Endothelial cell of umbilical vein (primary cell): ENCODE data around the gene RFC3. TPM values are rescaled to one million over a fixed set of nuclear protein-coding genes. Genes with fewer than 3 reads are reported as not detected.

ENCODE experiments used
- BruUV-seq: library from RNA; stranded (reverse); fragments of 400-500 nt; replicated peaks from 2 replicates; lab custom pipeline; 2021; lab: Mats Ljungman, UMichigan
- CTCF ChIA-PET: fragments of 300-600, 350-600 bp; sonication (Branson Sonifier 250); formaldehyde crosslinking; loops from one replicate; lab custom pipeline; 2021; ENCODE audit warnings: antibody characterized with exemption, inconsistent platforms; lab: Charles Lee
- POLR2A ChIA-PET: fragments of 300-600, 350-600 bp; sonication (Branson Sonifier 250); formaldehyde crosslinking; loops from one replicate; lab custom pipeline; 2021; ENCODE audit warnings: antibody characterized with exemption, inconsistent platforms; lab: Charles Lee
- DNase-seq: peaks from one replicate; pipeline ENCODE4 v3.0.0-alpha.2; 2011; ENCODE audit warnings: low read depth, low spot score
- FAIRE-seq: peaks from 2 replicates; lab custom pipeline; 2011; peaks lifted over from hg19 to GRCh38; lab: Jason Lieb, UNC
- H2AFZ ChIP-seq: 2 replicates; pipeline ENCODE4 v1.6.0; 2012; ENCODE audit warnings: low read depth, low read length, control low read depth, inconsistent platforms
- H3K27ac ChIP-seq: 2 replicates; pipeline ENCODE4 v1.5.1; 2011; ENCODE audit warnings: low read depth, mild to moderate bottlenecking, control low read depth, low read length, moderate library complexity; ENCODE audit not compliant: insufficient read depth
- H3K27me3 ChIP-seq, 2 experiments: 2 replicates each; pipeline versions ENCODE4 v1.6.0 to v1.6.1; 2011; ENCODE audit warnings: low read length in 2 of 2, mixed read lengths in 1 of 2; ENCODE audit not compliant: control insufficient read depth in 2 of 2, insufficient read depth in 2 of 2
- H3K36me3 ChIP-seq, 2 experiments: 2 replicates in 1 of 2; 3 replicates in 1 of 2; pipeline ENCODE4 v1.5.1; 2011; ENCODE audit warnings: low read length in 2 of 2, mild to moderate bottlenecking in 1 of 2, moderate library complexity in 1 of 2; ENCODE audit not compliant: control insufficient read depth in 2 of 2, insufficient read depth in 2 of 2; ENCODE audit errors: extremely low read depth in 1 of 2
- H3K4me1 ChIP-seq: 3 replicates; pipeline ENCODE4 v1.5.1; 2011; ENCODE audit warnings: mild to moderate bottlenecking, low read length; ENCODE audit not compliant: control insufficient read depth, insufficient read depth; ENCODE audit errors: extremely low read depth
- H3K4me2 ChIP-seq: 2 replicates; pipeline ENCODE4 v1.6.1; 2011; ENCODE audit warnings: low read length, control low read depth, mixed read lengths; ENCODE audit not compliant: insufficient read depth
- H3K4me3 ChIP-seq, 3 experiments: fragments of 200-600 bp in 1 of 3; sonication (generic), shearing (Covaris generic) in 1 of 3; replicated peaks in 1 of 3; 2 replicates each; pipeline ENCODE4 v1.5.1; 2011 to 2016; ENCODE audit warnings: control low read depth in 3 of 3, low read length in 3 of 3, mild to moderate bottlenecking in 2 of 3, inconsistent platforms in 1 of 3, low read depth in 1 of 3, moderate library complexity in 1 of 3; ENCODE audit not compliant: insufficient read depth in 1 of 3
- H3K79me2 ChIP-seq: 2 replicates; pipeline ENCODE4 v1.6.0; 2012; ENCODE audit warnings: low read length, inconsistent platforms; ENCODE audit not compliant: control insufficient read depth, insufficient read depth
- H3K9ac ChIP-seq: replicated peaks from 2 replicates; pipeline ENCODE3; 2011; ENCODE audit warnings: low read length, control low read depth; ENCODE audit not compliant: insufficient read depth; ENCODE audit errors: extremely low read depth
- H3K9me1 ChIP-seq: replicated peaks from 3 replicates; pipeline ENCODE4 v1.6.0; 2011; ENCODE audit warnings: mild to moderate bottlenecking, low read length; ENCODE audit not compliant: control insufficient read depth, insufficient read depth; ENCODE audit errors: extremely low read depth
- H3K9me3 ChIP-seq: replicated peaks from 2 replicates; pipeline ENCODE4 v1.5.1; 2012; ENCODE audit warnings: low read length, inconsistent platforms; ENCODE audit not compliant: control insufficient read depth, insufficient read depth
- H4K20me1 ChIP-seq: replicated peaks from 2 replicates; pipeline ENCODE3; 2011; ENCODE audit warnings: mild to moderate bottlenecking, low read length; ENCODE audit not compliant: control insufficient read depth, insufficient read depth; ENCODE audit errors: extremely low read depth
- CTCF ChIP-seq, 2 donors: IDR thresholded peaks; 1 replicate in 1 of 2; 2 replicates in 1 of 2; pipeline ENCODE4 v1.5.1; 2011; ENCODE audit warnings: low read length in 2 of 2, mild to moderate bottlenecking in 2 of 2, moderate library complexity in 2 of 2, control low read depth in 1 of 2, inconsistent platforms in 1 of 2, low read depth in 1 of 2; ENCODE audit not compliant: insufficient read depth in 1 of 2; ENCODE audit errors: extremely low read depth in 1 of 2
- EZH2 ChIP-seq: IDR thresholded peaks from 2 replicates; pipeline ENCODE4 v1.6.1; 2012; ENCODE audit warnings: borderline replicate concordance, low read depth, mild to moderate bottlenecking, moderate library complexity, low read length, inconsistent platforms; ENCODE audit not compliant: severe bottlenecking
- FOS ChIP-seq: IDR thresholded peaks from 2 replicates; pipeline ENCODE4 v1.6.1; 2011; ENCODE audit warnings: mild to moderate bottlenecking, low read length, moderate library complexity, borderline replicate concordance; ENCODE audit not compliant: insufficient read depth
- GATA2 ChIP-seq: IDR thresholded peaks from 2 replicates; pipeline ENCODE4 v1.7.0; 2011; ENCODE audit warnings: low read depth, mild to moderate bottlenecking, moderate library complexity, mixed read lengths, low read length; ENCODE audit not compliant: insufficient read length, insufficient read depth
- JUN ChIP-seq: IDR thresholded peaks from 2 replicates; pipeline ENCODE4 v1.6.1; 2011; ENCODE audit warnings: borderline replicate concordance, low read depth; ENCODE audit not compliant: insufficient read length, insufficient read depth
- MYC ChIP-seq: IDR thresholded peaks from one replicate; pipeline ENCODE4 v1.6.1; 2011; ENCODE audit warnings: mild to moderate bottlenecking, low read depth, low read length
- POLR2A ChIP-seq: IDR thresholded peaks from 2 replicates; pipeline ENCODE4 v1.6.1; 2012; ENCODE audit warnings: low read depth, mild to moderate bottlenecking, control low read depth, low read length
- POLR2AphosphoS5 ChIP-seq: IDR thresholded peaks from 2 replicates; pipeline ENCODE4 v1.6.1; 2012; ENCODE audit warnings: low read depth, mild to moderate bottlenecking, control low read depth, low read length, moderate library complexity; ENCODE audit not compliant: insufficient read depth
- dilution Hi-C: fragments of 300-500 bp; cut with MboI; formaldehyde crosslinking; loops from one replicate; pipeline ENCODE4 v1.15.0; 2019; ENCODE audit warnings: low sequenced_read_pairs; ENCODE audit not compliant: extremely low pct_ligation_motif_present
- intact Hi-C: fragments of 100-400 bp; cut with micrococcal nuclease; formaldehyde crosslinking; loops from one replicate; pipeline ENCODE4 v1.10.0; 2022
- polyA plus RNA-seq, 4 experiments: library from polyadenylated mRNA; depleted of rRNA in 3 of 4; stranded (reverse) in 3 of 4; unstranded in 1 of 4; fragments of >200 nt; gene quantifications; 2 replicates each; pipeline versions ENCODE4 v1.2.1 to v1.2.3, GENCODE V29; 2011 to 2012; ENCODE audit warnings: missing spikeins in 1 of 4
- total RNA-seq: library from RNA; stranded (reverse); gene quantifications from 2 replicates; pipeline ENCODE4 v1.2.3, GENCODE V29; 2021
- TF ChIP-seq, protein P1 (sequence below): IDR thresholded peaks from 2 replicates; pipeline ENCODE4 v1.6.1; 2011; ENCODE audit not compliant: insufficient read depth, insufficient read length

The RFC3 gene
- total and polyA plus RNA-seq, 2 donors (not counting 3 experiments of a cell fraction or from before 2014, with no cell fraction given) = 7.3 to 17.9 TPM

GRCh38 chr13:33862016-33862415, 44.1 kb downstream of the RFC3 start:
- Histone ChIP-seq H3K79me2 (no peaks in the 10 kb centered on the region), H3K4me2 (no peak overlapping the region), H3K9me1 (no peaks in the 10 kb centered on the region), H4K20me1 (no peaks in the 10 kb centered on the region), H3K9ac (no peak overlapping the region), H3K4me1 (no peaks in the 10 kb centered on the region), H3K9me3 (no peaks in the 10 kb centered on the region), H3K27me3 (no peaks in the 10 kb centered on the region), H3K36me3 (no peaks in the 10 kb centered on the region), H3K27ac (no peak overlapping the region), H2AFZ (no peak overlapping the region), H3K4me3 (no peak overlapping the region)
- ChIA-PET CTCF (no interaction called here), POLR2A (no interaction called here)
- no TSS peak for BruUV-seq
- TF ChIP-seq JUN = no peak
- no peak for TF ChIP-seq CTCF (IDR thresholded peaks at IDR 0.05; ENCODE audit: extremely low read depth in 1 of 2, insufficient read depth in 1 of 2, low read depth in 1 of 2, low read length in 2 of 2)
- TF ChIP-seq POLR2AphosphoS5 = no peak
- no peak for TF ChIP-seq GATA2
- TF ChIP-seq, protein P1, sequence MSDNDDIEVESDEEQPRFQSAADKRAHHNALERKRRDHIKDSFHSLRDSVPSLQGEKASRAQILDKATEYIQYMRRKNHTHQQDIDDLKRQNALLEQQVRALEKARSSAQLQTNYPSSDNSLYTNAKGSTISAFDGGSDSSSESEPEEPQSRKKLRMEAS = no peak
- TF ChIP-seq EZH2 = no peak
- TF ChIP-seq POLR2A = no peak
- TF ChIP-seq FOS = no peak
- TF ChIP-seq MYC = no peak
- intact Hi-C loops (no loop called here), dilution Hi-C loops (no loop called here)
- peak; percentile 15 for FAIRE-seq
- DNase-seq = no peak
